Measurements from ENCODE around the gene KCMF1.
A peak's percentile ranks its signal among the peaks of the same experiment; 100 is the strongest.

KCMF1 gene

DNA sequence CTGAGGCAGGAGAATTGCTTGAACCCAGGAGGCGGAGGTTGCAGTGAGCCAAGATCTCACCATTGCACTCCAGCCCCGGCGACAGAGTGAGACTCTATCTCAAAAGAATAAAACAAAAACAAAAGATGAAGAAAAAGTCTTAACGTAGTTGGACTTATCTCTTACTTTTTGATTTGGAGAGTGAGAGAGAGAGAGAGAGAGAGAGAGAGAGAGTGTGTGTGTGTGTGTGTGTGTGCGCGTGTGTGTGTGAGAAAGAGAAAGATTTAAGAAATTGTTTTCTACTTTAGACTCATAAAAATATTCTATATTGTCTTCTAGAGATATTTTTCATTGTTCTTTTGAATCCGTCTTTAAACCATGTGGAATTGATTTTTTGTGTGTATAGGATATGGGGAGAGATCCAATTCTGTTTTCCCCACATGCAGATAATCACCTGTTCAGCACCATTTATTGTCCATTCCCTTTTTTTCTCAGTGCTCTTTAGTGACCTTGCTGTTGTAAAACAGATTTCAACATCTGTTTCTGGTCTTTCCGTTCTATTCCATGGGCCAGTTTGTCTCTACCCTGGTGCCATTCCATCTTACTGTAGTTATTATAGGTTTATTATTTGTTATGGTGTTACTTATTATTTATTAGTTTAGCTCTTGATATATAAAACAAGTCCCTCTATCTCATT lies 53.5 kb downstream of the KCMF1 start:
- no peak for DNase-seq (ENCODE audit: low spot score)

DNA sequence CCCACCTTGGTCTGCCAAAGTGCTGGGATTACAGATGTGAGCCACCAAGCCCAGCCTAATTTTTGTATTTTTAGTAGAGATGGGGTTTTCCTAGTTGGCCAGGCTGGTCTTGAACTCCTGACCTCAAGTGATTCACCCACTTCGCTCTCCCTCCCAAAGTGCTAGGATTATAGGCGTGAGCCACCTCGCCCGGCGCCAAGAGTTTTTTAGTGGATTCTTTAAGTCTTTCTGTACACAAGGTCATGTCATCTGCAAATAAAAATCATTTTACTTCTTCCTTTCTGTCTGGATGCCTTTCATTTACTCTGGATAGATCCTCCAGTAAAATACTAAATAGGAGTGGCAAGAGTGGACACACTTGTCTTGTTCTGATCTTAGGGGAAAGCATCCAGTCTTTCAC lies 61.7 kb downstream of the KCMF1 start:
- no peak for DNase-seq (ENCODE audit: low spot score)

DNA sequence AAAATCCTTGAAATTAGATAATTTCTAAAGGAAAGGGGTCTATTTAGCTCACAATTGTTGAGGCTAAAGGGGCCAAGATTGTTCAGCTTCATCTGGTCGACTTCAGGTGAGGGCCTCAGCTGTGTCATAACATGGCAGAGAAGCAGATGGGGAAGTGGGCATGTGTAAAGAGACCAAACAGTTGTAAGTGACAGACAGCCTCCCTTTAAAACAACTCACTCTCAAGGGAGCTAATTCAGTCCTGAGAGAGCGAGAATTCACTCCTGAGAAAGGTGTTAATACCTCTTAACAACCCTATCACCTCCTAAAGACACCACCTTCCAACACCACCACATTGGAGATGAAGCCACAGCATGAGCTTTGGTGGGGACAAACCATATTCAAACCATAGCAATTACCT lies 62.4 kb downstream of the KCMF1 start:
- DNase-seq (ENCODE audit: low spot score), result no peak

DNA sequence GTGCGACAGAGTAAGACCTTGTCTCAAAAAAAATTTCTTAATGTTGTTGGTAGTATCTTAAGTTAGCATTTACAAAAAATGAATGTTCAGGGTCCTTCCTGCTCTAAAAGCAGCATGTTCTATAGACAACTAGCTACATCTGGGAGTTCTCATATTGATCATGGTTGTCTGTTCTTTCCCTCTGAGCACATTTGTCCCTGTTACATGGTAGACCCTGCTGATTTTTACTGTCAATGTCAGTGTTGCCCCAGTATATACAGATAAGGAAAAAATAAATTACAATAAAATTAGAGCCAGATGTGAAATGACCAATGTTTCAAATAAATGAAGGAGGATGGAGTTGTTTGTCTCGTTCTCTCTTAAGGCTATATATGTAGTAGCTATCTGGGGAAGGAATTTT lies 63.2 kb downstream of the KCMF1 start:
- DNase-seq (ENCODE audit: low spot score), result no peak

DNA sequence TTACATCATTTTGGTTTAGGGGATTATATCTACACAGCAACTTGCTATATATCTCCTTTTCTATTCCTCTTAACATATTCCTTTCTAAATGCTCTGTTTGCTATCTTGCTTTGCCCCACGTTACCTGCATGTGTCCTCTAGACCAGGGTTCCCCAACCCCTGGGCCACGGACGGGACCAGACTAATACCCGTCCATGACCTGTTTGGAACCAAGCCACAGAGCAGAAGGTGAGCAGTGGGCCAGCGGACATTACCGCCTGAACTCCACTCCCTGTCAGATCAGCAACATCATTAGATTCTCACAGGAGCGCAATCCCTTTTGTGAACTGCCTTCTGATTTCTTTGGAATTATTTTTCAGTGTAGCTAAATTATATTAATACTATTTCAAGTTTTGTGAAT lies 66.7 kb downstream of the KCMF1 start:
- no peak for DNase-seq (ENCODE audit: low spot score)

DNA sequence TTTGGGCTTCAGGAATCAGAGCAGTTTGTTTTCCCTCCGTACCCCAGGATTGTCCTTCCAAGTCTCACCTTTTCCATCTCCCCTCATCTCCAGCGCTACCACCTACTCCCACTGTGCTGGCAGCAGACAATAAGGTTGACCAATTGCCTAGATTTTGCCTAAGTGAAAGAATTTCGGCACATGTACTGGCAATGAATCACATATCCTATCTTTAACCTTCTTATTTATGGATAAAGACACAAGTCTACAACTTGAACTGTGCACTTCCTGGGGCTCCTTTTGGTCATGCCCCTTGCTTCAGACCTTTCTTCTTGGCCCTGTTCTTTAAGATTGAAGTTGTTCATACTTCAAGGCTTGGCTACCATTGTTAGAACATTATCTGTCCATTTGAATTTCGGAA lies 71.4 kb downstream of the KCMF1 start:
- no peak for DNase-seq (ENCODE audit: low spot score)

DNA sequence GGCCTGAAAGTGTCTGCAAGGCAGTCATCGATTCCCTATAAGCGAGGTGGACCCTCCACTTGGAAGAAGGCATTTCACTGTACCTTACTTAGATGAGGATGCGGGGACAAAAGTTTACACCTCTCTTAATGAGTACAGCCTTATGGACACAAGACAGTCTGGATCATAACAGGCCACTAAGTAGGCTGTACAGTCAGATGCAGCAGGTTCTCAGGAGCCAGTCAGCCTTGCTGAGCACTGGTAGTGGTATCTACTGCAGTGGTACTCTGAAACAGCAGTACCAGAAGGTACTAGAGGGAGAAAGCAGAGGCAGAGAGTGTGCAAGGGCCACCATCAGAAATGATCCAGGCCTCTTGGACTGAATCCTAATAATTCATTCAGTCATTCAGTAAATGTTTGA lies 77.6 kb downstream of the KCMF1 start:
- DNase-seq (ENCODE audit: low spot score), result no peak

DNA sequence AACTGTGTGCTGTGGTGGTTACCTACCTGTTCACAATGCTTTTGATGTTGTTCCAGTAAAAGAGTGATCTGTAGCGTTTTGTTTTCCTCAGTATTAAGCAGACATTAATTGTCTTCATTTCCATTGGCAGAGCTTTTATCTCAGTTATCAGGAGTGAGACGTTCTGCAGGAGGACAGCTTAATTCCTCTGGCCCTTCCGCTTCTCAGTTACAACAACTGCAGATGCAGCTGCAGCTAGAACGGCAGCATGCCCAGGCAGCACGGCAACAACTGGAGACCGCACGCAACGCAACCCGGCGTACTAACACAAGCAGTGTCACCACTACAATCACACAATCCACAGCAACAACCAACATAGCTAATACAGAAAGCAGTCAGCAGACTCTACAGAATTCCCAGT lies 78.3 kb downstream of the KCMF1 start:
- DNase-seq (ENCODE audit: low spot score), result no peak

DNA sequence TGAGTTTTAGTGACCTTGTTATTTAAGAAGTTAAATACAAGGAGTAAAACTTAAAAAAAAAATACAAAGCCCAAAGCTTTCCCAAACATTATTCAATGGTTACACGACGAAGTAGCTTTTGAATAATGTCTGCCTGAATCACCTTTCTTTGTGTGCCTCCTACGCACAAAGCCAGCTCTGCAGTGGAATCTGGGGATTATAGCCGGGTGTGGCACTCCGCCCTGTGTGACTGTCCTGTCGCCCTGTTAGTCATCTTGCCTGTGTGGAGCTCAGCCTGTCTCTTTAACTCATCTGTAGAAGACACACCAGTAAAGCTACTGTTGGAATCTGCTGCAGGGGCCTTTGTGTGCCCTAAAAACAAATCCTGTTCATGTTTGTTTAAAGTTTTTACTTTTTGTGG lies 82.8 kb downstream of the KCMF1 start:
- no peak for DNase-seq (ENCODE audit: low spot score)

DNA sequence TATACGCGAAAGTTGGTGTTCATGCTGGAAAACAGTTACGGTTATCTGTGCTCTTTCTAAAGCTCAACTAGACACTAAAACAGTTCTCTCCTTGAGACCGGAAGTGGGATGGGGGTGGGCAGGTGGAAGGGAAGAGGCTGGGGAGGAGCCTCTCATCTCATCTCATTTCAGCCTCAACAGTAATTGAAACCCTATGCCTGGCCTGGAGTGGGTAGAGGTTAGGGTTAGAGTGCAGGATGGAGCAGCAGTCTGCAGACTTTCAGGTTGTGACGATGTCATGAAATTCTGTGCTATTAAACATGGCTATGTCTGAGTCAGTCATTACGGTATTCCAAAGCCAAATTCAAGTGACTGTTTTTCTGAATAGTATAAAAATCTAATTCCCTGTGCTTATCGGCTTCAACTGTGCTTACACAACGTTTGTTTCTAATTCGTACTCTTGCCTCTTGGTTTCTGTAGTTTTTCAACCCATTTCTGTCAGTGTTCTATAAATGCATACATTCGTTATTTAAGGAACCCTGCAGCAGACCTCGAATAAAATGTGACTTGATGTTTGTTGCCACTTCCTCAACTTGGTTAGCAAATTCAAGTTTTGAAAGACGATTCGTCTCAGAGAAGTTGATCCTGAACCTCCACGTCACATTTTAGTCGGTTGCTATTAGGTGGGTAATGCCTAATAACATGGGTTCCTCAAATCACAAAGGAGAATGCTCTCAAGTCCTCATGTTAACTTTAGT lies 86.4 kb downstream of the KCMF1 start:
- DNase-seq (ENCODE audit: low spot score), result no peak

DNA sequence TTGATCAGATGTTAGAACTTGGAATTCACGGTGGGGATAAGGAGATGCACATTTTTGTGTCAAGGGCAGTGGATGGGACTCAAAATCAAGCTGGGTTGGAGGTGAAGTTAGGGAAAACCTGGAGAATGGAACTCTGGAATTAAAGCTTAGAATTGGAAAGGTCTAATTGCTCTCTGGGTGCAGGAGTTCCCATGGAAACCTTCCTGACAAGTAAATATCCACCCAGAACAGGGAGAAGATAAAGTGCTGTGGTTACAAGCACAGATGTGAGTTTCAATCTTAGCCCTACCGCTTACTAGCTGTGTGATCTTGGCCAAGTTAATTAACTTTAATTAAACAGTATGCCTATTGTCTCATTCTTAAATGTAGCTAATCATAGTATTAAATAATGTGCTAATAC lies 90.9 kb downstream of the KCMF1 start:
- no peak for DNase-seq (ENCODE audit: low spot score)

DNA sequence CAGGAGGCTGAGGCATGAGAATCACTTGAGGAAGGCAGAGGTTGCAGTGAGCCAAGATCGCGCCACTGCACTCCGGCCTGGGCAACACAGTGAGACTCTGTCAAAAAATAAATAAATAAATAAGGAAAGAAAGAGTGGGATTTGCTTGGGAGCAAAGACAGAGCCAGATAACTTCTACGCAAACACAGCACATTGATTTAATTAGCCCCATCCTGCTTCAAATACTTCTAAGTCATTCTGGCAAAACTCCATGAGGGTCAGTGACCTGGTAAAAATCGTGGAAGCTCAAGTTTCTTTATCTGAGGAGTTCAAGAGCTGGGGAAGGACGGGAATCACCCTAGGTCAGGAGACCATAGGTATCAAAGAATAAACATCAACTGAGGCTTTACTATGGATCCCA lies 91.6 kb downstream of the KCMF1 start:
- no peak for DNase-seq (ENCODE audit: low spot score)

DNA sequence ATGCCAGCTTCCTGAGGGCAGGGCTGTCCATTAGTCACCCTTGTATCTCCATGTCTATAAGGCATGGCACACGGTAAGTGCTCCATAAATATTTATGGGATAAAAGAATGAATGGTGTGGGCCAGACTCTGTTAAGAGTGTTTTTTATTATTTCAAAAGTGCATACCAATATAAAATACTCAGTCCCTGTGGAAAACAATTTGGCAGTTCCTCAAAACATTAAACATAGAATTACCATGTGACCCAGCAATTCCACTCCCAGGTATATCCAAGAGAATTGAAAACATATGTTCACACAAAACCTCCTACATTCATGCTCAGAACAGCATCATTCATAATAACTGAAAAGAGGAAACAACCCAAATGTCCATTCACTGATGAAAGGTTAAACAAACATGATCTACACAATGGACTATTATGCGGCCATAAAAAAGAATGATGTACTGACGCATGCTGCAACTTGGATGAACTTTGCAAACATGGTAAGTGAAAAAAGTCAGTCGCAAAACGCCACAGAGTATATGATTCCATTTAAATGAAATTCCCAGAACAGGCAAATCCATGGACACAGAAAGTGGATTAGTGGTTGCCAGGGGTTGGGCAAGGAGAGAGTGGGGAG lies 93.1 kb downstream of the KCMF1 start:
- DNase-seq (ENCODE audit: low spot score), result no peak

DNA sequence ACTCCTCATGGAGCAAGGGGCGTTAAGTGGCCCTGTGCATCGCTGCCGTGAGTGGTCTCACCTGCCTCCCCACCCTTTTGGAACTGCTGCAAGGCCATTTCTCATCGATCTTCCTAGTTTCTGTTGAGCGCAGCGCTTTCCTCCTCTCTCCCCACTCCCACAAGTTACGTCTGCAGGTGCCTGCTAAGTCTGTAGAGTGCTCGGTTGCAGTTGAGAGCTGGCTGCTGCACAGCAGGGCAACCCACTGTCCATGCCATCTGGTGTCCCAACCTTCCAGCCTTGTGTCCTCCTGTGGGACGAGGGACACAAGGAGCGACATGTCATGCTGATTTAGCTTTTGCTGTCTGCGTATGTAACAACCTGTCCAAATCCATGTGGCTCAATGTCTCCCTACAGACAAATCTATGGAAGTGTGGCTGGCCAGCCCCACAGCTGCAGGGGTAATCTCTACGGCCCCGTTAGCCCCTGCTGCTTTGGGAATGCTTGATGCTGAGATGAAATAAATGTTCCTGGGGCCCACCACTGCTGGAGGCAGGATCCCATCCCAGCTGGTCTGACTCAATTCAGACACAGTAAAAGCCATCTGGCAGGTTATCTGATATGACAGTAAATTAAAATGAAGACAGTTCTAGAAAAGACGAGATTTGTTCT lies 94.1 kb downstream of the KCMF1 start:
- no peak for DNase-seq (ENCODE audit: low spot score)

DNA sequence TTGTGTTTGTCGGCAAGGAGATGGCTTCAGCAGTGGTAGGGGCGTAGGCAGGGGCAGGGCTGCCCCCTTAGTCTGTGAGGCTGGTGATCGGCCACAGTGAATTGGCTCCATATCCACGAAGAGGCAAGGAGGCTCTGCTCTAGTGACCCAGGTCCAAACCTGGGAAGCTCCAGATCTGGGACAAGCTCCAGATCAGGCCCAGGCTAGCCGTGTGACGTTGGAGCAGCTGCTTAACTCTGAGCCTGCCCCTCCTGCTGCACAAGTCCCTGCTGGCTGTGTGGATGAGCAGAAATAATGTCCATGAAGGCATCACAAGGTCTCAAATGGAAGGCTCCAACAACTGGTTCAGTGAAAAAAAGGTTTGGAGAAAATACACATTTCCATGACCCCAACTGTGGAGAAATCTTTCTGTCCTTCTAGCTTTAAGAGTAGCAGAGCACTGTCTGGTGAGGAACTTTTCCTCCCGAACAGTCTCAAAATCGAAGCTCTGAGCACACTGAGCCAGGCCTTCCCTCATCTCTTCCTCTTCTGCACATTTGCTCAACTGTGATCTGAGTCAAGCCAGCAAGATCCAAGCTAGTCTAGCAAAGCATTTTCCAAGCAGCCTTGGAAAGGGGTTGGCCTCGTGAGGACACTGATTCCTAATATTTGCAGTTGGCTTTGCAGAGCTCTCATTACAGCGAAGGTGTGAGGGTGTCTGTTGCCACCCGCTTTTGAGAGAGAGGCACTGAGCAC lies 95.2 kb downstream of the KCMF1 start:
- no peak for DNase-seq (ENCODE audit: low spot score)

DNA sequence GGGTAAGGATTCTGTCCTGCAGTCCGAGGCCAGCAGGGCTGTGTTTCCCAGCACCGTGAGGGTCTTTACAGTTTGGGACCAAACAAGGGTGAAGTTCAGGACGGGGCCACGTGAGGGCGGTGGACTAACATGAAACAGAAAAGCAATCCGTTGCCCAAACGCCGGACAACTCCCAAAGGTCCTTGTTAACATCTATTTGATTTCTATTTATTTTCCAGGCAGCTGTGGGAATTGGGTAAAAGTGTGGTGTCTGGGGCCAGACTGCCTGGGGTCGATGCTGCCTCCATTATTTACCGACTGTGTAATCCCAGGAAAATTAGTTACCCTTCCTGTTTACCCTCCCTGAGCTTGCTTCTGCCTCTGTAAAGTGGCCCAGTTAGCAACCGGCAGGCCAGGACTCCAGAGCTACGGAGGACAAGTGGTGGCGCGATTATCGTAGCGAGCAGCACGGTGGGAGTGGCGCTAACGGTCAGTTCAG lies 96.0 kb downstream of the KCMF1 start:
- DNase-seq (ENCODE audit: low spot score), result peak; percentile 60

DNA sequence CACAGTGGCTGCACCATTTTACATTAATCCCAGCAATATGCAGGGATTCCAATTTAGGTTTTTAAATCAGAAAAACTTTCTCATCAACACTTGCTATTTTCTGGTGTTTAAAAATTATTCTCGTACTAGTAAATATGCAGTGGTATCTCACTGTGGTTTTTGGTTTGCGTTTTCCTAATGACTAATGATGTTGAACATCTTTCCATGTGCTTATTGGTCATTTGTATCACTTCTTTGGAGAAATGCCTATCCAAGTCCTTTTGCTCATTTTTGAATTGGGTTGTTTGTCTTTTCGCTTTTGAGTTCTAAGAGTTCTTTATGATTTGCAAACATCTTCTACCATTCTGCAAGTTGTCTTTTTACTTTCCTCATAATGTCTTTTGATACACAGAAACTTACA lies 100.1 kb downstream of the KCMF1 start:
- DNase-seq (ENCODE audit: low spot score), result no peak

DNA sequence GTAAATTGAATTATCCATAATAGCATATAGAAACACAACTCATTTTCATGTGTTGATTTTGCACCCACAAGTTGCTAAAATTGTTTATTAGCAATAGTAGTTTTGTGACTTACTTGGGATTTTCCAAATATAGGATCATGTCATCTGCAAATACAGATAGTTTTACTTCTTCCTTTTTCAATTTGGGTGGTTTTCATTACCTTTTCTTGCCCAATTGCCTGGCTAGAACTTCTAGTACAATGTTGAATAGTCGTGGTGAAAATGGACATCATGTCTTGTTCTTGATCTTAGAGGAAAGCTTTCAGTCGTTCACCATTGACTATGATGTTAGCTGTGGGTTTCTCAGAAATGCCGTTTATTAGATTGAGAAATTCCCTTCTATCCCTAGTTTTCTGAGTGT lies 102.1 kb downstream of the KCMF1 start:
- DNase-seq (ENCODE audit: low spot score), result no peak

DNA sequence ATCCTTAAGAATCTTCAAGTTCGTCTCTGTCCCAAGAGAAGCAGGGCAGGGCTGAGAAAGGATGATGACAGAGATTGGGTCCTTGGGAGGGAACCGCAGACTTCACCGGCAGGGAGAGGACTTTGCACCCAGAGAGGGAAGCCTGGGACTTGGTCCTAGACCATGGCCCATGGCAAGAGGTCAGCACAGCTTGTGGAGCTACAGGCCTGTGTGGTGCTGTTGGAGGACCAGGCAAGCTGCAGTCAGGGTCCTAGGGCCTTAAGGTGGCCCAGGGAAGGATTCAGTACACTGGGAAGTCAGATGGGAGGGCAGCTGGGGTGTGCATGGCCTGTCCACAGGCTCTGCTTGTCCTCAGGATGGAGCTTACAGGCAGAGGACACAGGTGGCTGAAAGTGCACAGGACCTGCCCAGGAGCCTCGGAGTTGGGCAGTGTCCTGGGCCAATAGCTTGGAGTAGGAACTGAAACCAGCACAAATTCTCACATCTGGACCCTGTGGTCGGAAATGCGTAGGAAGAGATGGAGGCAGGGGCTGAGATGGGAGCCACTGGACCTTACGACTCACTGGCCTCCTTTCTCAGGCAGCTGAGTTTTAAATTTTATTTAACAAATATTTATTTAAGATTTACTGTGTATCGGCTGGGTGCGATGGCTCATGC lies 105.8 kb downstream of the KCMF1 start:
- no peak for DNase-seq (ENCODE audit: low spot score)

DNA sequence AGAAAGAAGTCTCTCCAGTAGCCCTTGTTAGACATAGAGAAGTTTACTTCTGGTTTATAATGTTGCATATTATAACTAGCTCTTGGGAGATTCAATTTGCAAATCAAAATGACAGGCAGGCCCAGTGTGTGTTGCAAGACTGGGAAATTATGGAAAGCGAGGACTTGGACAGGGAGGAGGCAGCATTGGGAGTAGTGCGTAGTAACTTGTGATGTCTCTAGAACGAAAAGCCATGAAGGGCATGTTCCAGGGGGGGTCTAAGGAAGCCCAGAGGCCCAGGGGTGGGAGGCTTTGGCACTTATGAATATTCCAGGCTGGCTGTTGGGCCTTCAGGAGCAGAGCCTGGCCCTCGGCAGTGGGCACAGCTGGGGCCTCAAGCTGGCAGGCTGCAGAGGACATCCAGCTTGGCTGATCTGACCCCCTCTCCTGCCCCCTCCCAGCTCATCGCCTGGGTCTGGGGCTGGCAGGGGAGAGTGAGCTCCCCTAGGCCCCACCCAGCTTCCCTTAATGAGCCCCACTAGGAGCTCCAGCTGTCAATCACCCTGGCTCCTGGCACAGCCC lies 107.0 kb downstream of the KCMF1 start:
- DNase-seq (ENCODE audit: low spot score), result no peak

DNA sequence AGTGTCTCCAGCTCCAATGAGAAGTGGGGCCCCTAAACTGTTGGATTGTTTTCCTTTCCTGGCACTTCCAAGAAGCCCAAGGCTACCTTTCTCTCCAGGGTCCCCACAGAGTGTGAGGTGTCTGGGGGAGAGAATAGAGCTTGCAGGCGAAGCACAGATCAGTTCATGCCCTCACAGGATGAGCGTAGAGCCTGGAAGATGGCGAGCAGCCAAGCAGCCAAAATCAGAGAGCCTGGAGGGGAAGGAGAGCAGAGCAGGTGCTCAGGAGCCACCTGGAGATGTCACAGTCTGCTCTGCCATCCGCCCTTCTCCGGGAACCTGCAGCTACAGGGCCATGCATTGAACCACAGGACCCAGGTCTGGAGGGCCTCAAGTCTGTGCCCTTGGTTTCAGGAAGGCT lies 107.6 kb downstream of the KCMF1 start:
- no peak for DNase-seq (ENCODE audit: low spot score)

Measured in germinal center (tissue), 1 donor.